NCI-H1105 treated with DMSO at 0.1 percent for 48 hours (cell line): Measurements from ENCODE around the gene SFXN1.
A peak's percentile ranks its signal among the peaks of the same experiment; 100 is the strongest.

Experiments used
- DNase-seq: peaks from one replicate; lab custom pipeline; 2025; lab: John Stamatoyannopoulos, UW

The SFXN1 gene

GRCh38 chr5:175573493-175574269 is 95.3 kb downstream of the SFXN1 start:
- peak; percentile 21 for DNase-seq

- no peak for DNase-seq
Observed at GRCh38 chr5:175575301-175575700, 96.9 kb downstream of the SFXN1 start.

- DNase-seq, result no peak
Observed at GRCh38 chr5:175576096-175576495, 97.7 kb downstream of the SFXN1 start.

GRCh38 chr5:175576591-175576990 is 98.2 kb downstream of the SFXN1 start:
- DNase-seq, result no peak
